Measurements from ENCODE around the gene SAFB2. TPM values are rescaled to one million over a fixed set of nuclear protein-coding genes. Genes with fewer than 3 reads are reported as not detected.

SAFB2 gene
- total RNA-seq, 1 experiment from 2014 or later = 76.1 TPM

DNA sequence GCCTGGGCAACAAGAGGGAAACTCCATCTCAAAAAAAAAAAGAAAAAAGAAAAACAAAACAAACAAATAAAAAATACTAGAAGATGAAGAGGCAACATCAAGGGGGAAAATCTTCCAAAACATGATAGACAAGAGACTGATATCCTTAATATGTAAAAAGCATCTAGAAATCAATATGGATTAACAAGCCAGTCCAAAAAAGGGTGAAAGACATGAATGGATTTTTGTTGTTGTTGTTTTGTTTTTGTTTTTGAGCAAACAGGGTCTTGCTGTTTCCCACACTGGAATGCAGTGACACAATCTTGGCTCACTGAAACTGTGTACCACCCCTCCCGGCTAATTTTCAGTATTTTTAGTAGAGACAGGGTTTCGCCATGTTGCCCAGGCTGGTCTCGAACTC lies 50.8 kb downstream of the SAFB2 start:
- Histone ChIP-seq H3K56ac (ENCODE audit: insufficient read length, low read depth, low read length) (no peak overlapping the region), H4K20me1 (ENCODE audit: control insufficient read depth, insufficient read depth, insufficient read length) (no peaks in the 10 kb centered on the region), H2BK5ac (ENCODE audit: insufficient read length, low read length) (no peak overlapping the region), H2BK20ac (ENCODE audit: low read depth, low read length, poor library complexity, severe bottlenecking) (no peak overlapping the region), H2AK5ac (ENCODE audit: insufficient read length, low read length) (no peak overlapping the region), H3K79me1 (ENCODE audit: insufficient read depth, low read depth, low read length, poor library complexity, severe bottlenecking) (no peaks in the 10 kb centered on the region), H3K9me3 (ENCODE audit: control insufficient read depth, low read depth, low read length) (no peaks in the 10 kb centered on the region), H3K27me3 (ENCODE audit: insufficient read depth, low read length) (peaks cover 9% of the 10 kb centered on the region; the same call in 1 of the 2 replicates), H4K91ac (ENCODE audit: insufficient read length, low read depth, low read length) (no peak overlapping the region), H3K4me2 (ENCODE audit: insufficient read depth, insufficient read length, low read length) (no peak overlapping the region), H3K23ac (ENCODE audit: insufficient read length, low read depth, low read length) (no peak overlapping the region), H3K4ac (ENCODE audit: low read depth, low read length) (no peak overlapping the region), H4K8ac (replicated peaks; ENCODE audit: insufficient read length, low read depth, low read length) (no peak overlapping the region), H3T11ph (ENCODE audit: low read length) (no peak overlapping the region), H2BK15ac (ENCODE audit: low read depth, low read length) (no peak overlapping the region), H2BK12ac (ENCODE audit: insufficient read length, low read depth, low read length) (no peak overlapping the region), H3K9ac (ENCODE audit: extremely low read depth, insufficient read length, low read length) (no peak overlapping the region), H2AFZ (ENCODE audit: low read length) (no peak overlapping the region), H3K18ac (ENCODE audit: insufficient read length, low read depth, low read length) (no peak overlapping the region), H3K4me1 (ENCODE audit: insufficient read depth, low read length) (no peaks in the 10 kb centered on the region; the same call in 1 of the 2 replicates), H3K14ac (ENCODE audit: insufficient read depth, low read length) (no peak overlapping the region), H2BK120ac (ENCODE audit: low read depth, low read length, poor library complexity, severe bottlenecking) (no peak overlapping the region), H3K23me2 (ENCODE audit: insufficient read length, low read depth, low read length, poor library complexity, severe bottlenecking) (no peaks in the 10 kb centered on the region), H3K27ac (ENCODE audit: insufficient read length, low read depth, low read length) (no peak overlapping the region), H4K5ac (ENCODE audit: insufficient read length, low read depth, low read length) (no peak overlapping the region), H3K79me2 (ENCODE audit: insufficient read depth, low read length) (no peaks in the 10 kb centered on the region)
- Mint-ChIP-seq H3K27me3 (ENCODE audit: low read depth) (peaks cover 29% of the 10 kb centered on the region), H3K9me3 (peaks cover 3 to 5% of the 10 kb centered on the region in 2 experiments; a peak in 3 of 5 replicates), H3K36me3 (ENCODE audit: insufficient read depth in 1 of 3, low read depth in 3 of 3) (no peaks in the 10 kb centered on the region), H3K4me1 (no peaks in the 10 kb centered on the region), H3K4me3 (no peak overlapping the region), H3K27ac (no peak overlapping the region)
- no peak for DNase-seq
- no CpG with 5 or more reads among the region's 3 CpGs for WGBS (ENCODE audit: extremely low coverage, insufficient read length, low lambda C conversion rate)
- TF ChIP-seq, protein P1, sequence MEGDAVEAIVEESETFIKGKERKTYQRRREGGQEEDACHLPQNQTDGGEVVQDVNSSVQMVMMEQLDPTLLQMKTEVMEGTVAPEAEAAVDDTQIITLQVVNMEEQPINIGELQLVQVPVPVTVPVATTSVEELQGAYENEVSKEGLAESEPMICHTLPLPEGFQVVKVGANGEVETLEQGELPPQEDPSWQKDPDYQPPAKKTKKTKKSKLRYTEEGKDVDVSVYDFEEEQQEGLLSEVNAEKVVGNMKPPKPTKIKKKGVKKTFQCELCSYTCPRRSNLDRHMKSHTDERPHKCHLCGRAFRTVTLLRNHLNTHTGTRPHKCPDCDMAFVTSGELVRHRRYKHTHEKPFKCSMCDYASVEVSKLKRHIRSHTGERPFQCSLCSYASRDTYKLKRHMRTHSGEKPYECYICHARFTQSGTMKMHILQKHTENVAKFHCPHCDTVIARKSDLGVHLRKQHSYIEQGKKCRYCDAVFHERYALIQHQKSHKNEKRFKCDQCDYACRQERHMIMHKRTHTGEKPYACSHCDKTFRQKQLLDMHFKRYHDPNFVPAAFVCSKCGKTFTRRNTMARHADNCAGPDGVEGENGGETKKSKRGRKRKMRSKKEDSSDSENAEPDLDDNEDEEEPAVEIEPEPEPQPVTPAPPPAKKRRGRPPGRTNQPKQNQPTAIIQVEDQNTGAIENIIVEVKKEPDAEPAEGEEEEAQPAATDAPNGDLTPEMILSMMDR (conservative IDR thresholded peaks at IDR 0.05) = no peak
